G401 (cell line): ENCODE data around the gene MYOC. TPM values are rescaled to one million over a fixed set of nuclear protein-coding genes. Genes with fewer than 3 reads are reported as not detected.
"Not testable (repeated sequence)": the region's sequence is repeated elsewhere in the genome, so short reads cannot be mapped to it uniquely, and the experiment has no call there.

Experiments used
- DNase-seq: peaks from one replicate; pipeline ENCODE4 v3.0.0-alpha.2; 2015; ENCODE audit warnings: low spot score
- in situ Hi-C: cut with HindIII; loops from 2 replicates; pipeline ENCODE4 v1.10.0; 2016; ENCODE audit warnings: low sequenced_read_pairs, mixed read lengths
- total RNA-seq: library from RNA; depleted of rRNA; stranded (reverse); fragments of >200 nt; shearing (Covaris generic); gene quantifications from 2 replicates; pipeline ENCODE4 v1.2.3, GENCODE V29; 2014; rRNA removed

Gene MYOC
- total RNA-seq, 1 experiment from 2014 or later: 106 TPM

DNA sequence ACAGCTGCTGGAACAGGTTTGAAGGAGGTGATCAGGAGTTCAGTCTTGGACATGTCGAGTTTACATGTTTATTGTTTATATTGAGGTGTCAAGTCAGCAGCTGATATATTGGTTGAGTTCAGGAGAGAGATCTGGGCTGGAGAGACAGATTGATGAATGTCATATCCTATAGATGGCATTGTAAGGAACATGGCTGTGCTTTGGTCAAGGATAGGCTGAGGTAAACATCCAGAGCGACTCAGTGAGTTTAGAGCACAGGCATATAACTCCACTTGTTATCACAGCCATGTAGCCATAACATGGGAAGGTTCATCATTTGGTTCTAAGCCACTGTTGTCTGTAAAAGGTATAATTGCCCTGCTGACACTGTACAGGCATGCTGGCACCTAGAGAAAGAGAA lies 35.9 kb downstream of the MYOC start:
- DNase-seq: no peak
- in situ Hi-C loops: no loop called here

DNA sequence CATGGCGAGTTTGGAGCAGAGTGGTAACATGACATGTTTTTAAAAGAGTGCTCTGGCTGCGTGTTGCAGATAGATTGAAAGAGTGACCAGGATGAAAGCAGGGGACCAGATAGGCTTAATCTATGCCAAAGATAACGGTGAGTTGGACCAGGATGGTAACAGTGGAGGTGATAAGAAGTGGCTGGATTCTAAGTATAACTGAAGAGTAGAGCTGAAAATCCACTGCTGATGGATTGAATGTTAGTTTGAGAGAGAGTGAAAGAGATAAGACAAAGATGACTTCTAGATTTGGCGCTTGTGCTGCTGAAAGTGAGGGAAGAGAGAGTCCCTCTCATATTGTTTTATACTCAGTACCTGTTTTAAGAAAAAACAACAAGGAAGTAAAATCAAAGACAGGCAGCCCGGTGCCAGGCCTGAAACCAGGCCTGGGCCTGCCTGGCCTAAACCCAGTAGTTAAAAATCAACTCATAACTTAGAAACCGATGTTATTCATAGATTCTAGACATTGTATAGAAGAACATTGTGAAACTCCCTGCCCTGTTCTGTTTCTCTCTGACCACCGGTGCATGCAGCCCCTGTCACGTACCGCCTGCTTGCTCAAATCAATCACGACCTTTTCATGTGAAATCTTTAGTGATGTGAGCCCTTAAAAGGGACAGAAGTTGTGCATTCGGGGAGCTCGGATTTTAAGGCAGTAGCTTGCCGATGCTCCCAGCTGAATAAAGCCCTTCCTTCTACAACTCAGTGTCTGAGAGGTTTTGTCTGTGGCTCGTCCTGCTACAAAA lies 37.2 kb downstream of the MYOC start:
- in situ Hi-C loops: not testable (repeated sequence)

GRCh38 chr1:171613282-171613681 lies 39.2 kb downstream of the MYOC start:
- DNase-seq: no peak
- in situ Hi-C loops: no loop called here

More for the DNA sequence above, 37.2 kb downstream of the MYOC start:
- not testable (repeated sequence) for DNase-seq

- no peak for DNase-seq
- in situ Hi-C loops: no loop called here
Measured at GRCh38 chr1:171611306-171611705, 41.2 kb downstream of the MYOC start.

DNA sequence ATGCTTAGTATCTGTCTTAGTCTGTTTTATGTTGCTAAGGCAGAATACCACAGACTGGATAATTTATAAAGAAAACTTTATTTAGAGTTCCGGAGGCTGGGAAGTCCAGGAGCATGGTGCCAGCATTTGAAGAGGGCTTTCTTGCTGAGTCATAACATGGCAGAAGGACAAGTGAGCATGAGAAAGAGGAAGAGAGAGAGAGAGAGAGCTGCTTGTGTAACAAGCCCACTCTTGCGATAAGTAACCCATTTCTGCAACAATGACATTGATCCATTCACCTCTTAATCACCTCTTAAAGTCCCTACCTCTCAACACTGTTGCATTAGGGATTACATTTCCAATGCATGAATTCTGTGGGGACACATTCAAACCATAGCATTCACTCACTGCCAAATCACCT lies 42.1 kb downstream of the MYOC start:
- in situ Hi-C loops: no loop called here

DNA sequence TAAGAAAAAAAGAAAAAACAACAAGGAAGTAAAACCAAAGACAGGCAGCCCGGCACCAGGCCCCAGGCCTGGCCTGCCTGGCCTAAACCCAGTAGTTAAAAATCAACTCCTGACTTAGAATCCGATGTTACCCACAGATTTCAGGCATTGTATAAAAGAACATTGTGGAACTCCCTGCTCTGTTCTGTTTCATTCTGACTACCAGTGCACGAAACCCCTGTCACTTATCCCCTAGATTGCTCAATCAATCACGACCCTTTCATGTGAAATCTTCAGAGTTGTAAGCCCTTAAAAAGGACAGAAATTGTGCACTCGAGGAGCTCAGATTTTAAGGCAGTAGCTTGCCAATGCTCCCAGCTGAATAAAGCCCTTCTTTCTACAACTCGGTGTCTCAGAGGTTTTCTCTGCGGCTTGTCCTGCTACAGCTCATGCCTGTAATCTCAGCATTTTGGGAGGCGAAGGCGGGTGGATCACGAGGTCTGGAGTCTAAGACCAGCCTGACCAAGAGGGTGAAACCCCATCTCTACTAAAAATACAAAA lies 46.0 kb downstream of the MYOC start:
- in situ Hi-C loops: no loop called here
- DNase-seq: no peak

More for the DNA sequence above, 42.1 kb downstream of the MYOC start:
- no peak for DNase-seq

DNA sequence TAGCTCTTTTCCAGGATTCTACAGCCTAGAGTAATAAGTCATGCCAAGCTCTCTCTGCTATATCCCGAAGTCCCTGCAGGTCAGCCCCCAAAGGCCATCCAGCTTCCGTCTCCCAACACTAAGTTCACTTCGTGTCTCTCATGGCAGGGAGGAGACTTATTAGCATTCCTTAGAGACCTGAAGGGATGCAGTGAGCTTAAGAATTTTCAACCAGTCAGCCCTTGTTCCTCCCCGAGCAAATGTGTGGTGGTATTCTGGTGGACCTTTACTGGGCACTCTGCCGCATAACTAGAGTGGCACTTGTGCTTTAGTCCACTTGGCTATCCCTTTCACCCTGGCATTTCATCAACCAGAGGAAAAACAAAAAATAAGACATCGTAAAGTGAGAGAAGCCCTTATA lies 49.4 kb downstream of the MYOC start:
- DNase-seq, in situ Hi-C loops: not testable (repeated sequence)

GRCh38 chr1:171600862-171601261 lies 51.6 kb downstream of the MYOC start:
- DNase-seq: no peak
- in situ Hi-C loops: no loop called here

DNA sequence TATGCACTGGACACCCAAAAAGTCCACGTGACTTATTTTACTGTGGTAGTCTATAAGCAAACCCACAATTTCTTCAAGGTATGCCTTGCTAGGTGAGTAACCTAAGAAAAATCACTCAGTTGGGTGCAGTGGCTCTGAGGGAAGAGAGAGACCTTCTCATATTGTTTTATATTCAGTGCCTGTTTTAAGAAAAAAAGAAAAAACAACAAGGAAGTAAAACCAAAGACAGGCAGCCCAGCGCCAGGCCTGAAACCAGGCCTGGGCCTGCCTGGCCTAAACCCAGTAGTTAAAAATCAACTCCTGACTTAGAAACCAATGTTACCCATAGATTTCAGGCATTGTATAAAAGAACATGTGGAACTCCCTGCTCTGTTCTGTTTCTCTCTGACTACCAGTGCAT lies 52.2 kb downstream of the MYOC start:
- in situ Hi-C loops, DNase-seq: not testable (repeated sequence)

DNA sequence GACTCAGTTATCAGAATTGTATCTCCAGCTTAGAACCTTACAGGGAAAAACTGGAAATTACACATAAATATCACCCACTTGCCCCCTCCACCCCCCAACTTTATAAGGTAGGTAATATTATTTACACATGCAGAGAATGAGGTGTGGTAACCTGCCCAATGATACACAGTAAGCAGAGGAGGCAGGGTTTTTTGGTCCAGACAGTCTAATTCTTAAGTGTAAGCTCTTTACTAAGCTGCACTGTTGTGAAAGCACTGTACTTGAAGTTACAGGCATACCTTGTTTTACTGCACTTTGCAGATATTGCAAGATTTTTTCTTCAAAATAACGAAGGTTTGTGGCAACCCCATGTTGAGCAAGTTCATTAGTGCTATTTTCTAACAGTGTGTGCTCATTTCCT lies 55.3 kb downstream of the MYOC start:
- DNase-seq: no peak
- in situ Hi-C loops: no loop called here

- in situ Hi-C loops: no loop called here
- DNase-seq: no peak
Measured at GRCh38 chr1:171596705-171597104, 55.8 kb downstream of the MYOC start.

DNA sequence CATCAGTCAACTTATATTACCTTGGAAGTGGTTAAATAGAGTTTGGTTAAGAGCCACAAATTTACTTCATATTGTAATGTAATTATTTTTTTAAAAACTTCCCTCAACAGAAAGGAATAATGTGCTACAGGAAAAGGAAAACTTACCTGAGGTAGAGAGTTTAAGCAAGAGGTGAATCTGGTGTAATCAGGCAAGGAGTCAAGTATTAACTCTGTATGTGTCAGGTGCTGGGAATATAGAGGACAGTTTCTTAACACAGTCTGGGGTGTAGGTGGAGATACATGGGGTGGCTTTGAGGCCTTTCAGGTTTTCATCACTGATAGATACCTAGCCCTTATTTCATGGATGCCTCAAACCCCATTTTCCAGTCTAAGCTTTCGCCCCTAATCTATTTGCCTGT lies 56.4 kb downstream of the MYOC start:
- in situ Hi-C loops: no loop called here
- DNase-seq: no peak

GRCh38 chr1:171595324-171595723 lies 57.2 kb downstream of the MYOC start:
- DNase-seq: no peak
- in situ Hi-C loops: no loop called here

DNA sequence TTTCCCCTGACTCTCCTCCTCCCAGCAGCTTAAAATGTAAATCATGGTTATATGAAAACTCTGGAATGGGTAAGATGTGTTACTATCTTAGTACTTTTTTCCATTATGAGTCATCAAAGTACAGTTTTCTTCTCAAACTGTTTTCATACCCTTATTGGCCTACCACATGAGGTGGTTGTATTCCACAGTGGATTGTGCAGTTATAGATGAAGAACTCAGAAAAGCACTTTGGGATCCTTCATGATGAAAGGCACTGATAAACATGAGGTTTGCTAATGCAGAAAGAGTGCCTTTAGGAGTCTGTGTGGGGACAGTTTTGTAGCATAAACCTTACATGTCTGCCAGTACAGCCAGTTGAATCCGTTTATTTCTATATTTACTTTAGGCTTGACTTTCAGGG lies 62.5 kb downstream of the MYOC start:
- in situ Hi-C loops: no loop called here
- no peak for DNase-seq

DNA sequence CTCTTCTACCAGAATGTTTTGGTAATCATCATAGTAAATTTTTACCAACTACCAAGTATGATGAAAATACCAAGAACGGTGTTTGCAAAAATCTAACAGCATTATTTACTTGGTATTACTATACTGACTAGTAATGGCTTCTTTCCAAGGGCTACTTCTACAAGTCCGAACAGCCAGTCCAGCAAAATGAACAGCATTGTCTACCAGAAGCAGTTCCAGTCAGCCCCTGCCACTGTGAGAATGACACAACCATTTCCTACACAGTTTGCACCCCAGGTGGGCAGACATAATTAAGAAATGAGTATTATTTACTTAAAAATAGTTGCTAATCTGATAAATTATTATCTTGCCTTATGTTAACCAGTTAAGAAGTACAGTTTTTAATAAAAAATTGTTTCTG lies 64.3 kb downstream of the MYOC start:
- in situ Hi-C loops: no loop called here
- DNase-seq: no peak

DNA sequence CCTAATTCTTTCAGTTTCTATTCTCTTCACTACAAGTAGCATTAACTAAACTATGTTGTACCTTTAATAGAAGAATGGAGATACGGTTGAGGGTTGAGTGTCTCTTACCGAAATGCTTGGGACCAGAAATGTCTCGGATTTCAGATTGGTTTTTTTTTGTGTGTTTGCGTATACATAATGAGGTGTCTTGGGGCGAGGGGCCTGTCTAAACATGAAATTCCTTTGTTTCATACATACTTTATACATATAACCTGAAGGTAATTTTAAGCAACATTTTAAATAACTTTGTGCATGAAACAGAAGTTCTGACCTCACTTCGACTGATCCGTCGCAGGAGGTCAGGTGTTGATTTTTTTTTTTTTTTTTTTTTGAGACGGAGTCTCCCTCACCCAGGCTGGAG lies 66.8 kb downstream of the MYOC start:
- no peak for DNase-seq
- in situ Hi-C loops: no loop called here

Other genes starting within 250 kb of the MYOC start
- 18.0 and 33.4 TPM in 2 replicates for gene PRRC2C, start 167.2 kb downstream of the MYOC start, total RNA-seq
- gene MYOCOS, start 30.4 kb downstream of the MYOC start, total RNA-seq: not detected in 2 replicates
- 3.0 and 4.3 TPM in 2 replicates for gene VAMP4, start 89.4 kb upstream of the MYOC start, total RNA-seq
- 40.5 and 64.3 TPM in 2 replicates for gene METTL13, start 129.0 kb upstream of the MYOC start, total RNA-seq
- 8.3 and 13.0 TPM in 2 replicates for gene DNM3, start 188.8 kb upstream of the MYOC start, total RNA-seq